Activated naive CD4-positive, alpha-beta T cell treated with anti-CD3 and anti-CD28 coated beads for 36 hours (primary cell): ENCODE results near the gene FUT9. TPM values are rescaled to one million over a fixed set of nuclear protein-coding genes. Genes with fewer than 3 reads are reported as not detected.

Experiments
- CTCF ChIA-PET: fragments of 350-600 bp; sonication (Branson Sonifier 250); formaldehyde crosslinking; loops from one replicate; lab custom pipeline; 2021; ENCODE audit warnings: antibody characterized with exemption; lab: Charles Lee
- DNase-seq: peaks from one replicate; pipeline ENCODE4 v3.0.0-alpha.2; 2020
- H3K27ac Mint-ChIP-seq: one replicate; pipeline ENCODE4 v1.8.0; 2021; ENCODE audit warnings: mild to moderate bottlenecking, mixed read lengths
- H3K27me3 Mint-ChIP-seq: one replicate; pipeline ENCODE4 v1.8.0; 2021; ENCODE audit warnings: low read depth, mixed read lengths
- H3K36me3 Mint-ChIP-seq: one replicate; pipeline ENCODE4 v1.8.0; 2021; ENCODE audit warnings: low read depth, mixed read lengths
- H3K4me1 Mint-ChIP-seq: one replicate; pipeline ENCODE4 v1.8.0; 2021; ENCODE audit warnings: low read depth, mixed read lengths
- H3K4me3 Mint-ChIP-seq: one replicate; pipeline ENCODE4 v1.8.0; 2021; ENCODE audit warnings: mild to moderate bottlenecking, moderate library complexity, mixed read lengths
- H3K9me3 Mint-ChIP-seq: one replicate; pipeline ENCODE4 v1.8.0; 2021; ENCODE audit warnings: mixed read lengths
- intact Hi-C: fragments of 100-400 bp; cut with micrococcal nuclease; formaldehyde crosslinking; loops from one replicate; pipeline ENCODE4 v1.15.1; 2023
- total RNA-seq, 2 experiments: library from RNA; stranded (reverse); gene quantifications; one replicate each; pipeline ENCODE4 v1.2.3, GENCODE V29; 2021

Gene FUT9
- not detected for total RNA-seq

DNA sequence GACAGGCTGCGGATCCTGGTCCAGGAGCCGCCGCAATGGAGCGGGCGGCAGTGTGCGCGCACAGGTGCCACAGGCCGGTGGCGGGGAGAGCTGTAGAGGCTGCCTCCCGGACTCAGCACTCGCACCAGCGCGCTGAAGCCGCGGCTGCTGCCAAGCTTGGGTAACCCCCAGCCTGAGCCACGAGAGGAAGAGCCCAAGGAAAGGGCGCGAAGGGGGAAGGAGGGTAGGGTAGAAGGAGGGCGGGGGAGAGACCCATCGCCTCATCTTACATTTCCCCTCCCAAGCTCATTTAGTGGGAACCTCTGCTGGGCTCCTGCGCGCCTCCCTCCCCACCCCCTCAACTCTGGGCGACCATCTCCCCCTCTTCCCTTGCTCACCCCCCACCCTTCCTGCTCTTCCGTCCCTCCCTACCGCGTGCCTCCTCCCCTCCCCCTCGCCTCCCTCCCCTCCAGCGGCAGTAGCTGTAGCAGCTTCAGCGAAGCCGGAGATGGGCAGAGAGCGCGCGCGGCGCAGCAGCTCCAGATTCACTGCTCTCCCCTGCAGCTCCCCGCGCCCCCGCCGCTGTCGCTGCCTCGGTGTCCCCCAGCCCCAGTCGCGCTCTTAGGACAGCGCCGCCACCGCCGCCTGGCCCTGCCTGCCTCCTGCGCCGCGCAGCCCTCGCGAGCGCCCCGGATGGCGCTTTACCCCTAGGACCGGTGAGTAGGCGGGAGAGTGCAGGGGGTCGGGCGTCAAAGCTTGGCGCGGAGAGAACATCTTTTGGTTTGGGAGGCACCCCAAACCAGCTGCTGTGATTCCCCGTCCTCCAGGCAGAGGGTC is at the start of gene FUT9:
TSS of gene FUT9 (plus strand) at position 457 of the 816 bp plus-strand sequence. CDS start 187,182 bp downstream, outside the sequence.
- Mint-ChIP-seq H3K9me3 (peaks cover 2% of the 10 kb centered on the region), H3K4me3 (no peak within 1 kb of the TSS), H3K27ac (no peak within 1 kb of the TSS), H3K36me3 (peaks cover 2% of the 10 kb centered on the region), H3K27me3 (peaks cover 34% of the 10 kb centered on the region), H3K4me1 (peaks cover 3% of the 10 kb centered on the region)
- CTCF ChIA-PET, result no interaction called here
- no peak for DNase-seq
- intact Hi-C loops, result no loop called here

GRCh38 chr6:95967594-95967993 is 48.2 kb upstream of the FUT9 start:
- no peaks in the 10 kb centered on the region for H3K27me3 Mint-ChIP-seq
- CTCF ChIA-PET, result no interaction called here
- H3K36me3 Mint-ChIP-seq, result no peaks in the 10 kb centered on the region
- DNase-seq, result no peak
- no peak overlapping the region for H3K27ac Mint-ChIP-seq
- H3K9me3 Mint-ChIP-seq, result peaks cover 3% of the 10 kb centered on the region
- H3K4me3 Mint-ChIP-seq, result no peak overlapping the region
- no peaks in the 10 kb centered on the region for H3K4me1 Mint-ChIP-seq
- intact Hi-C loops, result no loop called here

DNA sequence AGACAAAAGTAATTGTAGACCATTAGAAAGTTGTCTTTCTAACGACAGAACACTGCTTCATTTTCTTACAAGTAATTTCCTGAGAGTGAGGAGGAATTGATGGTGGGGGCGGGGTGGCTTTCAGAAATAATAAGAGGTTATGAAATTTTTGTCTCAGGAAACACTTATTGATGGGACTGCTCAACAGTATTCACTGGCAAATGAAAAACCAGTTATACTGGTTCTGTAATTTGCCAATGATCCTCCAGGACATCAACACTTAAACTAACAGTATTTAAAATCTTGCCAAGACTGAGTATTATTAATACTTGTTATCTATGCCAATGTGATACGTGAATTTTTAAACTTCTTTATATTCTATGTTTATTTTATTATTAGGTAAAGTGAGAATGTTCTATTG is 41.8 kb upstream of the FUT9 start:
- intact Hi-C loops, result no loop called here
- Mint-ChIP-seq H3K9me3 (peaks cover 4% of the 10 kb centered on the region), H3K36me3 (no peaks in the 10 kb centered on the region), H3K27me3 (no peaks in the 10 kb centered on the region), H3K4me3 (no peak overlapping the region), H3K4me1 (no peaks in the 10 kb centered on the region), H3K27ac (no peak overlapping the region)
- no peak for DNase-seq
- CTCF ChIA-PET, result no interaction called here

- no peak for DNase-seq
- H3K27ac Mint-ChIP-seq, result no peak overlapping the region
- H3K9me3 Mint-ChIP-seq, result peaks cover 5% of the 10 kb centered on the region
- no peaks in the 10 kb centered on the region for H3K27me3 Mint-ChIP-seq
- H3K36me3 Mint-ChIP-seq, result no peaks in the 10 kb centered on the region
- intact Hi-C loops, result no loop called here
- CTCF ChIA-PET, result no interaction called here
- H3K4me1 Mint-ChIP-seq, result no peaks in the 10 kb centered on the region
- no peak overlapping the region for H3K4me3 Mint-ChIP-seq
Measured at GRCh38 chr6:95978230-95978629, 37.5 kb upstream of the FUT9 start.

GRCh38 chr6:95991906-95992305 is 23.9 kb upstream of the FUT9 start:
- no peaks in the 10 kb centered on the region for H3K36me3 Mint-ChIP-seq
- intact Hi-C loops, result no loop called here
- H3K4me1 Mint-ChIP-seq, result no peaks in the 10 kb centered on the region
- no peaks in the 10 kb centered on the region for H3K27me3 Mint-ChIP-seq
- no peak overlapping the region for H3K4me3 Mint-ChIP-seq
- H3K27ac Mint-ChIP-seq, result no peak overlapping the region
- H3K9me3 Mint-ChIP-seq, result peaks cover 18% of the 10 kb centered on the region
- no peak for DNase-seq
- CTCF ChIA-PET, result interaction anchor here (0.9 kb wide), 1 partner anchor 12 kb away, joined by 3 read pairs; no protein-coding TSS in a partner anchor

GRCh38 chr6:95994151-95994550 is 21.6 kb upstream of the FUT9 start:
- H3K36me3 Mint-ChIP-seq, result no peaks in the 10 kb centered on the region
- intact Hi-C loops, result no loop called here

DNA sequence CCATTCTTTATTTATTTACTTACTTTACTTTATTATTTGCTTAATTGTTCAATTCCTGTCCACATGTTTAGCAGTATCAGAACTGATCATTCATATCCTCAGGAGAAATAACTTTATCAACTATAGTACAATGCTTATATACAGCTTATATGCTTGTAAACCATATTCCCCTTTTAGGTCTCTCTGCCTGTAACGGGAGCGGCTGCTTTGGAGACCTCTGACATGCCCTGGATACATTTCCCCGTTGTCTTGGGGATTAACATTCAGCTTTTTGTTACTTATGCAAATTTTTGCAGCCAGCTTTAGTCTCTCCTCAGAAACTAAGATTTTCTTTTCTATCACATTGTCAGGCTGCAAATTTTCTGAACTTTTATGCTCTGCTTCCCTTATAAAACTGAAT is 17.6 kb upstream of the FUT9 start:
- CTCF ChIA-PET, result no interaction called here
- H3K36me3 Mint-ChIP-seq, result no peaks in the 10 kb centered on the region
- intact Hi-C loops, result no loop called here
- no peak overlapping the region for H3K27ac Mint-ChIP-seq
- no peak for DNase-seq
- no peak overlapping the region for H3K4me3 Mint-ChIP-seq
- peaks cover 6% of the 10 kb centered on the region for H3K9me3 Mint-ChIP-seq
- no peaks in the 10 kb centered on the region for H3K4me1 Mint-ChIP-seq
- H3K27me3 Mint-ChIP-seq, result no peaks in the 10 kb centered on the region

More at GRCh38 chr6:95994151-95994550, 21.6 kb upstream of the FUT9 start:
- H3K27me3 Mint-ChIP-seq, result no peaks in the 10 kb centered on the region
- no peak overlapping the region for H3K4me3 Mint-ChIP-seq
- H3K9me3 Mint-ChIP-seq, result peaks cover 22% of the 10 kb centered on the region
- no peak overlapping the region for H3K27ac Mint-ChIP-seq
- no peak for DNase-seq
- CTCF ChIA-PET, result no interaction called here
- H3K4me1 Mint-ChIP-seq, result no peaks in the 10 kb centered on the region

DNA sequence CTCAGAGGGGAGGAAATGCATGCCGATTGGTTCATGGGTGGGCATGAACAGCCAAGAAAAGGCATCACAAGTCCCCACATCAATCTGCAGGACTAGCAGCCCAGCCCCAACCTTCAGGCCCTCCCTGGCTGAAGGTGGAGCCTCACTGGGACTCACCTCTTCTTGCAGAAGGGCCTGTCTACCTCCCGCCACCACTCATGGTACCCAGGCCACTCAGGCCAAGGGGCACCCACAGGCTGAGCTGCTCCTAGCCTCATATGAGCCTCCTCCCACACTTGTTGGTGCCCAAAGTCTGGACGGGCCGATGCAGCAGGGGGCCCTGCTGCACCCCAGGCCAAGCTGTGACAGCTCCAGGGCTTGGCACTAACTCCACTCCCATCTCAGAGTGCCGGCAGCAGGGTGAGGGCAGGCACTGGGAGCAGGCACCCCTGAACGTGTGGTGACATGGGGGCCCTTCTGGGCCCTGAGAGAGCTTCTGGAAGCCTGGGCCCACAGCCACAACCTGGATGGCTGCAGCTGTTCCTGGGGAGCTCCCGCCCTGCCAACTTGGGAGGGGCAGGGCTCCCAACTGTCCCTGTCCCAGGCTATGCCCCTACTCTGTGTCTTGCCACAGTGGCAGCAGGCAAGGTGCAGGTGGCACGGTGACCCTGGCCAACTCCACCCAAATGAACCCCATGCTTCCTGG is 13.7 kb upstream of the FUT9 start:
- CTCF ChIA-PET, result interaction anchor here (0.6 kb wide), 1 partner anchor 349 kb away, joined by 3 read pairs; no protein-coding TSS in a partner anchor
- no peaks in the 10 kb centered on the region for H3K36me3 Mint-ChIP-seq
- no peaks in the 10 kb centered on the region for H3K27me3 Mint-ChIP-seq
- intact Hi-C loops, result no loop called here
- H3K4me1 Mint-ChIP-seq, result no peaks in the 10 kb centered on the region
- no peak for DNase-seq
- H3K4me3 Mint-ChIP-seq, result no peak overlapping the region
- H3K27ac Mint-ChIP-seq, result no peak overlapping the region
- peaks cover 5% of the 10 kb centered on the region for H3K9me3 Mint-ChIP-seq

- no peak for DNase-seq
- Mint-ChIP-seq H3K9me3 (peaks cover 5% of the 10 kb centered on the region), H3K36me3 (no peaks in the 10 kb centered on the region), H3K4me3 (no peak overlapping the region), H3K27me3 (no peaks in the 10 kb centered on the region), H3K4me1 (no peaks in the 10 kb centered on the region), H3K27ac (no peak overlapping the region)
- CTCF ChIA-PET, result interaction anchor here (0.6 kb wide), 1 partner anchor 350 kb away, joined by 3 read pairs; no protein-coding TSS in a partner anchor
- intact Hi-C loops, result no loop called here
Measured at GRCh38 chr6:96002576-96002910, 13.2 kb upstream of the FUT9 start.

DNA sequence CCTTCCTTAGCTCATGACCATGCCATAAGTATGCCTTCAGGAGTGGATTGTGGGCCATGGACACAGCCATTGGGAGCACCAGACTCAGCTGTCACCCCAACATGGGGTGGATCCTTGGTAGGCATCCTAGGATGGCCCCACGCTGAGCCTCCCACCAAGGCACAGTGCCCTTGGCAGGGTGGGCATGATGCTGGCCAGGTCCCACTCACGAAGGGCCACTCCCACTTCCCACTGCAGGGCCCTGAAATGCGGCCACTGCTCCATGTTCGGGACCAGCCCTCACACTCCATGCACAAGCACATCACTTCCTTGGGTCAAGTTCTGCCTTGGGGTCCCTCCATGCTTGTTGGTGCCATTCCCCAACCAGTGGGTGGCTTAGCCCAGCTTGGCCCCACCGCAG is 12.9 kb upstream of the FUT9 start:
- no peaks in the 10 kb centered on the region for H3K4me1 Mint-ChIP-seq
- H3K36me3 Mint-ChIP-seq, result no peaks in the 10 kb centered on the region
- H3K27me3 Mint-ChIP-seq, result no peaks in the 10 kb centered on the region
- H3K4me3 Mint-ChIP-seq, result no peak overlapping the region
- no peak for DNase-seq
- peaks cover 5% of the 10 kb centered on the region for H3K9me3 Mint-ChIP-seq
- intact Hi-C loops, result no loop called here
- CTCF ChIA-PET, result interaction anchor here (0.6 to 1.3 kb wide), 2 partner anchors 11 to 350 kb away, joined by 3 read pairs; no protein-coding TSS in a partner anchor
- no peak overlapping the region for H3K27ac Mint-ChIP-seq

DNA sequence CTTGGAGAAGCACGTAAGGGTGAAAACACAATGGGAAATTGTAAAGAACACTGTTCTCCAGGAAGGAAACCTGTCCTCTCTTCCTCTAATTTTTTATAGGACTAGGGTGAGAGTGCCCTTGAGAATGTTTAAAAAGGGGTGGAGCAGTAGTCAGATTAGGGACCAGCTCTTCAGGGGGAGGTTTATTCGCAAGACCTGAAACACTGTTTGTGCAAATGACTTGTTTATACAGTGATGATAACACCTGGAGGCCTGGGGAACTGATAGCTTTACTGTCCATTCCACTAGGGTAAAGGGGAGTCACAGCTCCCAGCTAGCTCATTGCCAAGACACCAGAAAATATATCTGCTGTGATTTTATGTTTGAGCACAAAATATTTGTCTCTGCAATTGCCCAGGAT is 8.1 kb upstream of the FUT9 start:
- CTCF ChIA-PET, result no interaction called here
- no peaks in the 10 kb centered on the region for H3K4me1 Mint-ChIP-seq
- peaks cover 2% of the 10 kb centered on the region for H3K9me3 Mint-ChIP-seq
- intact Hi-C loops, result no loop called here
- H3K36me3 Mint-ChIP-seq, result no peaks in the 10 kb centered on the region
- no peak overlapping the region for H3K27ac Mint-ChIP-seq
- H3K27me3 Mint-ChIP-seq, result peaks cover 2% of the 10 kb centered on the region
- no peak for DNase-seq
- H3K4me3 Mint-ChIP-seq, result no peak overlapping the region

DNA sequence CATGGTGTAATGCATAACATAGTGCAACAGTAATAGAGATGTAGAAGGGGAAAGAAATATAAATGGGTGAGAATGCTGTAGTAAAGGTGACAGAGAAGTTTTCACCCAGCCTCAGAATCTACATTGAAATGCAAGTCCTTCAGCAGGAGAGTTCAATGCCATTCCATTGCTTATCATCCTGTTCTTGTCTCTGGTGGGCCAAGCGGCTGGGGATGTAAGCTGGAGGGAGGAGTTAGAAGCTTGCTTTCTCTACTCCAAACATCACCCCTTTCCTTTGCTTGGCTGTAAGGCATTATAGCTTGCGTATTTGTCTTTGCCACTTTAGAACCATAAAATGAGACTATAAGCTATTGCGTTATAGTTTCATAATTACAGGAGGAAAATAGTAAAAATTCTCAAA is 2.2 kb upstream of the FUT9 start:
- H3K36me3 Mint-ChIP-seq, result peaks cover 2% of the 10 kb centered on the region
- intact Hi-C loops, result no loop called here
- DNase-seq, result no peak
- CTCF ChIA-PET, result no interaction called here
- H3K9me3 Mint-ChIP-seq, result peaks cover 2% of the 10 kb centered on the region
- peaks cover 34% of the 10 kb centered on the region for H3K27me3 Mint-ChIP-seq
- H3K27ac Mint-ChIP-seq, result no peak overlapping the region
- H3K4me3 Mint-ChIP-seq, result no peak overlapping the region
- H3K4me1 Mint-ChIP-seq, result peaks cover 3% of the 10 kb centered on the region
